ENCODE data around the gene LYSMD4.

DNA sequence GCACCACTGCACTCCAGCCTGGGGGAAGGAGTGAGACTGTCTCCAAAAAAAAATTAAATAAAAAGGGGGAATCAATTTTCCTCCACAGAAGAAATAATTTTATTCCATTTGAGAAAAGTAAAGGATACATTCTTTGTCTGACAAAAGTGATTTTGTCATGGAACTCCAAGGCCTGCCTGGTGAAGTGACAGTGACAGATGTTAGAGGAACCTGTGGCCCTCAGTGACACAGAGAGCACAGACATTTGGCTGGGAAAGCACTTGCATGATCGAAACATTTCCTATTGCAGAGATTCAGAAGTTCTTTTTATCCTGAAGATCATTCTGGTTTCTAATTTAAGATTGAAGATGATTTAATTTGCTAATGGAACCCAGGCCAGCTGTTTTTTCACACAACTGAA, 5.9 kb downstream of the LYSMD4 start:
- TF ChIP-seq CTCF (IDR thresholded peaks at IDR 0.05) (no peak), POLR2A (IDR thresholded peaks at IDR 0.05) (no peak)

All from uterus (tissue), 2 donors.